Endothelial cell (in vitro differentiated cells): ENCODE results near the gene HSPB9. TPM values are rescaled to one million over a fixed set of nuclear protein-coding genes. Genes with fewer than 3 reads are reported as not detected.

Source experiments
- DNase-seq: peaks from one replicate; pipeline ENCODE4 v3.0.0; 2021; ENCODE audit warnings: low spot score
- H3K27ac Mint-ChIP-seq: one replicate; pipeline ENCODE4 v1.8.0; 2021; ENCODE audit warnings: mixed read lengths, inconsistent platforms; ENCODE audit not compliant: unreplicated experiment
- H3K27me3 Mint-ChIP-seq: one replicate; pipeline ENCODE4 v1.8.0; 2021; ENCODE audit warnings: mild to moderate bottlenecking, moderate library complexity, mixed read lengths, inconsistent platforms; ENCODE audit not compliant: unreplicated experiment
- H3K36me3 Mint-ChIP-seq: one replicate; pipeline ENCODE4 v1.8.0; 2021; ENCODE audit warnings: mild to moderate bottlenecking, low read depth, mixed read lengths, inconsistent platforms; ENCODE audit not compliant: unreplicated experiment
- H3K4me1 Mint-ChIP-seq: one replicate; pipeline ENCODE4 v1.8.0; 2021; ENCODE audit warnings: mild to moderate bottlenecking, mixed read lengths, inconsistent platforms; ENCODE audit not compliant: unreplicated experiment
- H3K4me3 Mint-ChIP-seq: one replicate; pipeline ENCODE4 v1.8.0; 2021; ENCODE audit warnings: mild to moderate bottlenecking, mixed read lengths, inconsistent platforms; ENCODE audit not compliant: unreplicated experiment
- H3K9me3 Mint-ChIP-seq: one replicate; pipeline ENCODE4 v1.8.0; 2021; ENCODE audit warnings: mixed read lengths, inconsistent platforms; ENCODE audit not compliant: unreplicated experiment
- total RNA-seq: library from RNA; stranded (reverse); fragmentation: NEBNext Ultra II Directional; extraction: Animal tissue kit (Norgen Biotek cat#: 25700); gene quantifications from one replicate; pipeline ENCODE4 v1.2.1, GENCODE V29; 2021; ENCODE audit not compliant: unreplicated experiment
- TF ChIP-seq, protein P1 (sequence below): fragments of 200-600 bp; sonication (generic); IDR thresholded peaks from one replicate; pipeline ENCODE4 v1.5.0; 2021; ENCODE audit warnings: antibody characterized with exemption; ENCODE audit not compliant: unreplicated experiment

HSPB9 gene
- total RNA-seq, 1 donor from 2014 or later: not detected

DNA sequence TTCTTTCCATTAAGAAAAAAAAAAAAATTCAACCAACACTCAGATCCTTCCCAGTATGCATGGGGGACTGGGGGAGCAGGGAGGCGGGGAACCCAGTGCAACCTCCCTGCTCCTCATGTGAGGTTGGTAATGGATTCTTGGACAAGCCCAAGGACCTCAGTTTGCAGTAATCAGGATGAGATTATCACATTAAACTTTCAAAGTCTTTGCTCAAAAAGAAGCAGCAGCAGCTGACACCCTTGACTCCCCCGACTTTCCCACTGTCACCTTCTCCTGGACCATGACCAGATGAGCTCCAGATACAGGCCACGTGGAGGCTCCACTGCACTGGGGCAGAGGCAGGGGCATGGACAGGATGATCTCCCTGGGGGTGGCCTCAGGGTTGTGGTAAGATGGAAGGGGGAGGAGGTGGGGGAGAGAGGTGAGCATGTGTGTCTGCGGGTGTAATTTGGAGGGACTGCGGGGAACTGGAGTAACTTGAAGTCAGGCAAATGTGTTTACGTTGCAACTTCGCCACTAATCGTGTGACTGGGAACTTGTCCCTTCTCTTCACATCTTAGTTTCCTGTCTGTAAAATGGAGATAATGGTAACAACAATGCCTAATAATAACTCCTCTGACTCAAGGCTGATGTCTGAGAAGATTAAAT, 44.1 kb upstream of the HSPB9 start:
- TF ChIP-seq, protein P1, sequence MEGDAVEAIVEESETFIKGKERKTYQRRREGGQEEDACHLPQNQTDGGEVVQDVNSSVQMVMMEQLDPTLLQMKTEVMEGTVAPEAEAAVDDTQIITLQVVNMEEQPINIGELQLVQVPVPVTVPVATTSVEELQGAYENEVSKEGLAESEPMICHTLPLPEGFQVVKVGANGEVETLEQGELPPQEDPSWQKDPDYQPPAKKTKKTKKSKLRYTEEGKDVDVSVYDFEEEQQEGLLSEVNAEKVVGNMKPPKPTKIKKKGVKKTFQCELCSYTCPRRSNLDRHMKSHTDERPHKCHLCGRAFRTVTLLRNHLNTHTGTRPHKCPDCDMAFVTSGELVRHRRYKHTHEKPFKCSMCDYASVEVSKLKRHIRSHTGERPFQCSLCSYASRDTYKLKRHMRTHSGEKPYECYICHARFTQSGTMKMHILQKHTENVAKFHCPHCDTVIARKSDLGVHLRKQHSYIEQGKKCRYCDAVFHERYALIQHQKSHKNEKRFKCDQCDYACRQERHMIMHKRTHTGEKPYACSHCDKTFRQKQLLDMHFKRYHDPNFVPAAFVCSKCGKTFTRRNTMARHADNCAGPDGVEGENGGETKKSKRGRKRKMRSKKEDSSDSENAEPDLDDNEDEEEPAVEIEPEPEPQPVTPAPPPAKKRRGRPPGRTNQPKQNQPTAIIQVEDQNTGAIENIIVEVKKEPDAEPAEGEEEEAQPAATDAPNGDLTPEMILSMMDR: no peak
- peaks cover 12% of the 10 kb centered on the region for H3K27me3 Mint-ChIP-seq
- DNase-seq: no peak
- no peak overlapping the region for H3K4me3 Mint-ChIP-seq
- H3K36me3 Mint-ChIP-seq: no peaks in the 10 kb centered on the region
- H3K9me3 Mint-ChIP-seq: no peaks in the 10 kb centered on the region
- peak overlapping the region; percentile 64 for H3K27ac Mint-ChIP-seq
- peaks cover 18% of the 10 kb centered on the region for H3K4me1 Mint-ChIP-seq

DNA sequence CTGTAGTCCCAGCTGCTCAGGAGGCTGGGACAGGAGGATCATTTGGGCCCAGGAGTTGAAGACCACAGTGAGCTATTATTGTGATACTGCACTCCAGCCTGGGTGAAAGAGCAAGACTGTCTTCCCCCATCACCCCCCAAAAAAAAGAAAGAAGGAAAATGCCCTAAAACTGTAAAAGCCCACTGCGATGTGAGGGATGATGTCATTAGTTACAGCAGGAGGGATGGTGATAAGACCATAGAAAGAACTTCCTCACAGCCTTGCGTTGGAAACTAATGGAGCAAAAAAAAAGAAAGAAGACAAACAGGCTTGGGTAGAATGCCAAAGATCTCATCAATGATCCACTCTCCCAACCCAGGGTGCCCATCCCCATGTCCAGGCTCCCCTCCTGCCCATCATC, 43.1 kb upstream of the HSPB9 start:
- Mint-ChIP-seq H3K36me3 (no peaks in the 10 kb centered on the region), H3K27ac (peak overlapping the region; percentile 42), H3K4me3 (no peak overlapping the region), H3K4me1 (peaks cover 15% of the 10 kb centered on the region), H3K27me3 (peaks cover 8% of the 10 kb centered on the region), H3K9me3 (no peaks in the 10 kb centered on the region)
- TF ChIP-seq, protein P1: no peak
- DNase-seq: no peak

DNA sequence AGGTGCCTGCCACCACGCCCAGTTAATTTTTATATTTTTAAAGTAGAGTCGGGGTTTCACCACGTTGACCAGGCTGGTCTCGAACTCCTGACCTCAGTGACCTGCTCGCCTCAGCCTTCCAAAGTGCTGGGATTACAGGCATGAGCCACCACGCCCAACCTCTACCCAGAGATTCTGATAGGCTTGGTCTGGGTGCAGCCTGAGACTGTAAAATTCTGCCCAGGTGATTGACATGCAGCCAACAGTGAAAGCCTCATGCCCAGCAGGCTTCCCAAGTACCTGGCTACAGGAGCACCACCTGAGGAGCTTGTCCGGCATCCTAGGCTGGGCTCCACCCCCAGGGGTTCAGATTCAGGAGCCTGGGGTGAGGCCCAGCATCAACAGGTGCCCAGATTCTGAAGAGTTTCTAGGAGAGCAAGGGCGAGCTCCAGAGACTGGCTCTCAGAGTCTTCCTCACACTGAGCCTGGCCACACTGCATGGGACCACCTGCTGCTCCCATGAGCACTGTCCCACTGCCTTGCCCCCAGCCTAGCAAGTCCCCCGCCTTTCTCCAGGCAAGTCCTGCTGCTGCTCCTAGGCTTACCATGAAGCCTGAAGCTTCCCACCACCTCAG, 41.0 kb upstream of the HSPB9 start:
- H3K27me3 Mint-ChIP-seq: peaks cover 8% of the 10 kb centered on the region
- peaks cover 15% of the 10 kb centered on the region for H3K4me1 Mint-ChIP-seq
- no peaks in the 10 kb centered on the region for H3K9me3 Mint-ChIP-seq
- TF ChIP-seq, protein P1: no peak
- no peak overlapping the region for H3K27ac Mint-ChIP-seq
- no peak for DNase-seq
- no peak overlapping the region for H3K4me3 Mint-ChIP-seq
- no peaks in the 10 kb centered on the region for H3K36me3 Mint-ChIP-seq

DNA sequence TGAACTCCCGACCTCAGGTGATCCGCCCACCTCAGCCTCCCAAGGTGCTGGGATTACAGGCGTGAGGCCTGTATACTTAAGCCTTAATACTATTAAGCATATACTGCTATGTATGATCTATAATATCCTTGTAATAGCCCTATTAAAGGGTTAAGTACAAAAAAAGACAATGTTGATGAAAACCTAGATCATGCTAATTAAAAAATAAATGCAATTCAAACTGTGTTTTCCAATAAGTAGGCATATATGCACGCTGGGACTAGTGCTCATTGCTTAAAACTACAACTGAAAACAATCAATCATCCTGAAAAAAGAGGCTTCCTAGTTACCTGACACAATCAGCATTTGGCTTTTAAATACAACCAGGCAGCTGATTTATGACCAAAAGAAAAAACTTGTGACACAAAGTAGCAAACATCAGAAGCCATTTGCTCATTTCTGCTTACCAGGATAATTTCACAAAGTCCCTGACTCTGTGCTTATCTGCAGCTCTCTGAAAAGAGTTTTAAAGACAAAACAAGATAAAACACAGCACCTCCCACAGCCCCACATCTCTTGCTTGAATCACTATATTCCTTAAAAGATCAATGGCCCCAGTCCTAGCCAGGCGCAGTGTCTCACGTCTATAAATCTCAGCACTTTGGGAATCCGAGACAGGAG, 35.4 kb upstream of the HSPB9 start:
- no peak overlapping the region for H3K4me3 Mint-ChIP-seq
- no peaks in the 10 kb centered on the region for H3K9me3 Mint-ChIP-seq

More for the DNA sequence above, 35.4 kb upstream of the HSPB9 start:
- DNase-seq: no peak
- Mint-ChIP-seq H3K27ac (peak overlapping the region; percentile 3), H3K36me3 (no peaks in the 10 kb centered on the region), H3K4me1 (peaks cover 24% of the 10 kb centered on the region), H3K27me3 (peaks cover 5% of the 10 kb centered on the region)
- TF ChIP-seq, protein P1: no peak
